GM18505 (cell line): ENCODE results near the gene EPHB1.
"Not testable (repeated sequence)": the region's sequence is repeated elsewhere in the genome, so short reads cannot be mapped to it uniquely, and the experiment has no call there.

Experiments
- ATAC-seq: cut with Tn5 transposase; IDR thresholded peaks from one replicate; pipeline ENCODE4 v1.9.1; 2021; ENCODE audit not compliant: unreplicated experiment
- POLR2A ChIP-seq: IDR thresholded peaks from 4 replicates; pipeline ENCODE4 v1.6.1; 2011; ENCODE audit warnings: borderline replicate concordance; ENCODE audit not compliant: insufficient read depth, insufficient read length; ENCODE audit errors: extremely low read depth

Gene EPHB1

DNA sequence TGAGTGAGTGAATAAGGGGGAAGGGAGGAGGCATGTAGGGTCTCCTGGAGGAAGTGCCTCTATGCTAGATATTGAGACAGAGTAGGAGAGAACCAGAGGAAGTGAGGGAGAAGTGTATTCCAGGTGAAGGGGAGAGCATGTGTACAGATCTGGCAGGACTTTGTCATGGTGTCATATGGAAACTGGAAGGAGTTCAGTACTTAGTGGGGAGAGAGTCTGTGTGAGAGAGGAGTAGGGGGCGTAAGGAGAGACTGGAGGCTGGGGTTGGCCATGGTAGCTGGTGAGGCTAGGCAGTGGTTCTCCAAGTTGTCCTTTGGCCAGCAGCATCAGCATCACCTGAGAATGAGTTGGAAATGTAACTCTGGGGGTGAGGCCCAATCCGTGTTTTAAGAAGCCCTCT, 29.6 kb upstream of the EPHB1 start:
- ATAC-seq: no peak
- TF ChIP-seq POLR2A: no peak

- TF ChIP-seq POLR2A: no peak
- ATAC-seq: no peak
These were observed 28.8 kb upstream of the EPHB1 start for GRCh38 chr3:134766290-134766689.

- ATAC-seq: no peak
- no peak for TF ChIP-seq POLR2A
These were observed 26.9 kb upstream of the EPHB1 start for GRCh38 chr3:134768116-134768515.

DNA sequence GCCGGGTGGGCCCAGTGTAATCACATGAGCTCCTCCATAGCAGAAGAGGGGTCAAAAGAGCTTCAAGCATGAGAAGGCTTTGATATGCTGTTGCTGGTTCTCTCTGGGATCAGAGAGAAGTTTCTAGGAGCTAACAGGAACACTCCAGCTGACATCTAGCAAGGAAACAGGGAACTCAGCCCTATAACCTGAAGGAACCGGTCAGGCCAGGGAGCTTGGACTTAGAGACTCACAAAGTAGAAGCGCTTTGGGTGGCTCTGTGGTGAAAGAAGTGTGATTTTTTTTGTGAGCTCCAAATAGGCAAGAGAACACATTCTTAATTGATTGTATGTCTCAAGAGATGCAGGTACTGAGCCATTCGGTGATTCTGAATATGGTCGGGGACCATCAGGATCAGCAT, 26.2 kb upstream of the EPHB1 start:
- no peak for ATAC-seq
- no peak for TF ChIP-seq POLR2A

DNA sequence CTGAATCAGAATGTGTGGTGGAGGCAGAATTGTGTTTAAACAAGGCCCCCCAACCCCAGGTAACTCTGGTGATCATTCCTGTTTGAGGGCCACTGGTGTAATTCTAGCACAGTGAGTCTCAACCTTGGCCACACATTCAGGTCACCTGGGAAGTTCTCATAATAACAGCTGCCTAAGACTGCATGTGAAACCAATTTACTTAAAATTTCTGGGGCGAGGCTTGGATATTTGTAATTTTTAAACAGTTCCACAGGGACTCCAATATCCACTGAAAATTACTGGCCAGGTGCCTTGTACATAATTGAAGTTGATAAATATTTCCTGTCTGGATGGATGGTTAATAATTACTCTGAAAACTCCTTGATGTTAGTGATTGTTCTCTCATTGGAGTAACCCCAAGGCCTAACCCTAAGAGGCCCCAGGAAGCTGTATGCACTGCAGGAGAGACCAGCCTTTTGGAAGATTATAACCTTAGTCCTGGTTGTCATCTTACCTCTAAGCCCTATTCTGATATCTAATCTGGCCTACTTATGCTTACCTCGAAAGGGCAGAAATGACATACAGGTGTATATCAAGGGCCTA, 25.7 kb upstream of the EPHB1 start:
- TF ChIP-seq POLR2A: no peak
- ATAC-seq: no peak

DNA sequence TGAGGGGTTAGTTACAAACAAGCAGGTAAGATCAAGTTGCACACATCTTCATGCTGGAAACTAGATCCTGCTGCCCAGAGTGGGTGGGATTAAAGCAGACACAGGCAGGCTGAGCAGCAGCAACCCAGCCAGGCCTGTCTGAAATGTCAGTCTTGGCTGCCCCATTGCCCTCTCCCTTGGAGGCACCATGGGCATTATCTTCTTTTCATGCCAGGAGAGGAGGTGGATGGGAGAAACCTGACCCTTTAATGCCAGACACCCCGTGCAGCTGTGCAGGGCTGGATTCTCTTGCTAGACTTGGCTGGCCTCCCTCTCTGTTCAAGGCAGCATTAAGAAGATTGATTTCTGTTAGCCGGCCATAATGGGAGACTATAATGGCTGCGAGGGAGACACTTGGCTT, 23.0 kb upstream of the EPHB1 start:
- TF ChIP-seq POLR2A: no peak
- no peak for ATAC-seq

- no peak for ATAC-seq
- TF ChIP-seq POLR2A: no peak
These were observed 22.5 kb upstream of the EPHB1 start for GRCh38 chr3:134772591-134772990.

GRCh38 chr3:134775831-134776230, 19.2 kb upstream of the EPHB1 start:
- no peak for TF ChIP-seq POLR2A
- no peak for ATAC-seq

- no peak for ATAC-seq
- no peak for TF ChIP-seq POLR2A
These were observed 18.5 kb upstream of the EPHB1 start for GRCh38 chr3:134776518-134776917.

GRCh38 chr3:134777341-134777740, 17.7 kb upstream of the EPHB1 start:
- TF ChIP-seq POLR2A: no peak
- no peak for ATAC-seq

- not testable (repeated sequence) for ATAC-seq
These were observed 6.8 kb upstream of the EPHB1 start for GRCh38 chr3:134788283-134788682.

GRCh38 chr3:134790065-134790464, 5.0 kb upstream of the EPHB1 start:
- no peak for TF ChIP-seq POLR2A
- ATAC-seq: no peak

DNA sequence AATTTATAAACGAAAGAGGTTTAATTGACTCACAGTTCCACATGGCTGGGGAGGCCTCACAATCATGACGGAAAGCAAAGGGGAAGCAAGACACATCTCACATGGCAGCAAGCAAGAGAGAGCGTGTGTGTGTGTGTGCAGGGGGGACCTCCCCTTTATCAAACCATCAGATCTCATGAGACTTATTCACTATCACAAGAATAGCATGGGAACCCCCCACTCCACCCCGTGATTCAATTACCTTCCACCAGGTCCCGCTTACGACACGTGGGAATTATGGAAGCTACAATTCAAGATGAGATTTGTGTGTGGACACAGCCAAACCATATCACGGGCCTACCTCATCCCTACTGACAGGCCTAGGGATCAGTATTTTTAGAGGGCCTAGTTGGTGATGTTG, 3.1 kb upstream of the EPHB1 start:
- no peak for ATAC-seq
- TF ChIP-seq POLR2A: no peak

DNA sequence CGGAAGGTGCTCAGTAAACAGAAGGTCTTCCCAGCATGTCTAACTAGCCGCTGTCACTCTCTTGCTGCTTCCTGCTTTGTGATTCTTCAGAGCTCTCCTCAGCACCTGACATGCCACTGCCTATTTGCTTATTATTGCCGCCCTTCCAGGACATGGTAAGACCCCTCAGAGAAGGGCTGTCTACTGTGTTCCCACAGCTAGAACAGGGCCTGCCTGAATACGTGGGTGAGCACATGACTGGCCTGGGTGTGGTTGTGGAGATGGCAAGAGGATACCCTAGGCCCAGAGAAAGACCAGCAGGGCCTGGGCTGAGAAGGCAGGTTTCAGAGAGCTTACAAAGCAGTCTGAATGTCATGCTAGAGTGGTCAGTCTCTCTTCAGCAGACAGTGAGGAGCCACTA, 2.4 kb upstream of the EPHB1 start:
- no peak for TF ChIP-seq POLR2A
- ATAC-seq: no peak

GRCh38 chr3:134793562-134793961, 1.5 kb upstream of the EPHB1 start:
- ATAC-seq: no peak
- TF ChIP-seq POLR2A: no peak
